Stimulated activated CD4-positive, alpha-beta T cell treated with anti-CD3 and anti-CD28 coated beads, Interleukin-1b, Interleukin-23, amount 100 ng/mL, for 1 hour (primary cell): ENCODE measurements around the gene POMP.
"Not testable (repeated sequence)": the region's sequence is repeated elsewhere in the genome, so short reads cannot be mapped to it uniquely, and the experiment has no call there.

Experiments
- DNase-seq, 2 donors: peaks; one replicate each; pipeline ENCODE4 v3.0.0-alpha.2; 2020; ENCODE audit warnings: low read depth in 2 of 2

POMP gene

GRCh38 chr13:28637714-28638355 is 21.1 kb upstream of the POMP start:
- no peak for DNase-seq

GRCh38 chr13:28638756-28639155 is 20.2 kb upstream of the POMP start:
- DNase-seq = no peak

- no peak for DNase-seq
These were observed 17.9 kb upstream of the POMP start for GRCh38 chr13:28640861-28641599.

- DNase-seq = no peak
These were observed 17.4 kb upstream of the POMP start for GRCh38 chr13:28641600-28641926.

- DNase-seq = no peak
These were observed 8.6 kb upstream of the POMP start for GRCh38 chr13:28650284-28650683.

- DNase-seq = no peak
These were observed 7.0 kb upstream of the POMP start for GRCh38 chr13:28651810-28652401.

GRCh38 chr13:28653111-28653510 is 5.8 kb upstream of the POMP start:
- no peak for DNase-seq

GRCh38 chr13:28654276-28654675 is 4.7 kb upstream of the POMP start:
- DNase-seq = no peak

- no peak for DNase-seq
These were observed 3.4 kb upstream of the POMP start for GRCh38 chr13:28655561-28655960.

- no peak for DNase-seq
These were observed 969 bp upstream of the POMP start for GRCh38 chr13:28657784-28658538.

GRCh38 chr13:28658539-28658795 is 463 bp upstream of the POMP start:
- DNase-seq = no peak

- DNase-seq = no peak
These were observed 666 bp downstream of the POMP start for GRCh38 chr13:28659621-28659970.

GRCh38 chr13:28666897-28667488 is 8.1 kb downstream of the POMP start:
- no peak for DNase-seq

GRCh38 chr13:28671126-28671792 is 12.3 kb downstream of the POMP start:
- no peak for DNase-seq

GRCh38 chr13:28678809-28679208 is 19.9 kb downstream of the POMP start:
- DNase-seq = no peak

GRCh38 chr13:28679628-28680027 is 20.7 kb downstream of the POMP start:
- DNase-seq = no peak

GRCh38 chr13:28680541-28680940 is 21.6 kb downstream of the POMP start:
- no peak for DNase-seq

GRCh38 chr13:28683169-28683568 is 24.2 kb downstream of the POMP start:
- not testable (repeated sequence) for DNase-seq

GRCh38 chr13:28684257-28684656 is 25.3 kb downstream of the POMP start:
- no peak for DNase-seq

- no peak for DNase-seq
These were observed 26.2 kb downstream of the POMP start for GRCh38 chr13:28685114-28685513.

GRCh38 chr13:28685892-28686291 is 27.0 kb downstream of the POMP start:
- DNase-seq = no peak
